ENCODE results near the gene FANCD2OS. TPM values are rescaled to one million over a fixed set of nuclear protein-coding genes. Genes with fewer than 3 reads are reported as not detected.
"Not testable (repeated sequence)": the region's sequence is repeated elsewhere in the genome, so short reads cannot be mapped to it uniquely, and the experiment has no call there.

Gene FANCD2OS
- total RNA-seq, 3 donors from 2014 or later (not counting 1 experiment from before 2014, with no cell fraction given) = not detected

- Mint-ChIP-seq H3K4me3 (no peak overlapping the region), H3K27me3 (ENCODE audit: low read depth in 2 of 2) (no peaks in the 10 kb centered on the region), H3K4me1 (no peaks in the 10 kb centered on the region), H3K27ac (no peak overlapping the region), H3K36me3 (no peaks in the 10 kb centered on the region), H3K9me3 (no peaks in the 10 kb centered on the region)
- H3K9me3 ChIP-seq (ENCODE audit: control insufficient read depth, insufficient read depth, low read length) = no peaks in the 10 kb centered on the region
- DNase-seq (no peak), ATAC-seq (no peak)
- H3K36me3 ChIP-seq (ENCODE audit: control insufficient read depth, insufficient read depth, low read length) = no peaks in the 10 kb centered on the region
- no peaks in the 10 kb centered on the region for H3K4me1 ChIP-seq (ENCODE audit: control insufficient read depth, insufficient read depth, low read length)
- WGBS (ENCODE audit: insufficient coverage) = 93% methylated on average over 4 of the region's 5 CpGs
- no peak overlapping the region for H3K27ac ChIP-seq (ENCODE audit: low read length)
- intact Hi-C loops (cut with micrococcal nuclease) = no loop called here
- H3K4me3 ChIP-seq (ENCODE audit: low read length) = no peak overlapping the region
- no peaks in the 10 kb centered on the region for H3K27me3 ChIP-seq (ENCODE audit: control insufficient read depth, insufficient read depth, low read length)
- TF ChIP-seq CTCF (IDR thresholded peaks at IDR 0.05) = no peak
Measured at GRCh38 chr3:10099041-10099440, 9.0 kb downstream of the FANCD2OS start.

- intact Hi-C loops (cut with micrococcal nuclease) = no loop called here
- H3K36me3 Mint-ChIP-seq = peaks cover 9% of the 10 kb centered on the region
- Histone ChIP-seq H3K4me3 (ENCODE audit: low read length) (no peak overlapping the region), H3K9me3 (ENCODE audit: control insufficient read depth, insufficient read depth, low read length) (no peaks in the 10 kb centered on the region), H3K27me3 (ENCODE audit: control insufficient read depth, insufficient read depth, low read length) (no peaks in the 10 kb centered on the region), H3K36me3 (ENCODE audit: control insufficient read depth, insufficient read depth, low read length) (peaks cover 1% of the 10 kb centered on the region), H3K27ac (ENCODE audit: low read length) (no peak overlapping the region), H3K4me1 (ENCODE audit: control insufficient read depth, insufficient read depth, low read length) (no peaks in the 10 kb centered on the region)
- H3K9me3 Mint-ChIP-seq = no peaks in the 10 kb centered on the region
- no peak overlapping the region for H3K4me3 Mint-ChIP-seq
- no peak for TF ChIP-seq CTCF (IDR thresholded peaks at IDR 0.05)
- H3K4me1 Mint-ChIP-seq = no peaks in the 10 kb centered on the region
- no peak for ATAC-seq
- WGBS (ENCODE audit: insufficient coverage) = 100% methylated on average over 1 of the region's 3 CpGs
- no peak overlapping the region for H3K27ac Mint-ChIP-seq
- H3K27me3 Mint-ChIP-seq (ENCODE audit: low read depth in 2 of 2) = no peaks in the 10 kb centered on the region
- DNase-seq = no peak
Measured at GRCh38 chr3:10093678-10094077, 14.4 kb downstream of the FANCD2OS start.

- no CpG with 5 or more reads among the region's 2 CpGs for WGBS (ENCODE audit: insufficient coverage)
- H3K9me3 ChIP-seq (ENCODE audit: control insufficient read depth, insufficient read depth, low read length); H3K36me3 Mint-ChIP-seq; H3K27ac Mint-ChIP-seq; H3K27ac ChIP-seq (ENCODE audit: low read length); intact Hi-C loops (cut with micrococcal nuclease); H3K4me3 Mint-ChIP-seq; H3K27me3 Mint-ChIP-seq (ENCODE audit: low read depth in 2 of 2); ATAC-seq; H3K4me1 Mint-ChIP-seq; DNase-seq; H3K9me3 Mint-ChIP-seq; H3K4me1 ChIP-seq (ENCODE audit: control insufficient read depth, insufficient read depth, low read length); H3K27me3 ChIP-seq (ENCODE audit: control insufficient read depth, insufficient read depth, low read length); H3K4me3 ChIP-seq (ENCODE audit: low read length); H3K36me3 ChIP-seq (ENCODE audit: control insufficient read depth, insufficient read depth, low read length): not testable (repeated sequence)
Measured at GRCh38 chr3:10091387-10091786, 16.7 kb downstream of the FANCD2OS start.

GRCh38 chr3:10090774-10091173 is 17.3 kb downstream of the FANCD2OS start:
- H3K4me1 ChIP-seq (ENCODE audit: control insufficient read depth, insufficient read depth, low read length); ATAC-seq; intact Hi-C loops (cut with micrococcal nuclease); H3K27me3 Mint-ChIP-seq (ENCODE audit: low read depth in 2 of 2); H3K36me3 Mint-ChIP-seq; H3K27ac ChIP-seq (ENCODE audit: low read length); H3K27ac Mint-ChIP-seq; H3K36me3 ChIP-seq (ENCODE audit: control insufficient read depth, insufficient read depth, low read length); H3K4me3 ChIP-seq (ENCODE audit: low read length); H3K9me3 ChIP-seq (ENCODE audit: control insufficient read depth, insufficient read depth, low read length); H3K27me3 ChIP-seq (ENCODE audit: control insufficient read depth, insufficient read depth, low read length); H3K4me3 Mint-ChIP-seq; H3K4me1 Mint-ChIP-seq; DNase-seq; H3K9me3 Mint-ChIP-seq: not testable (repeated sequence)
- WGBS (ENCODE audit: insufficient coverage) = 100% methylated on average over 1 of the region's 1 CpG

GRCh38 chr3:10090179-10090578 is 17.9 kb downstream of the FANCD2OS start:
- Histone ChIP-seq H3K27me3 (ENCODE audit: control insufficient read depth, insufficient read depth, low read length) (no peaks in the 10 kb centered on the region), H3K27ac (ENCODE audit: low read length) (no peak overlapping the region), H3K4me3 (ENCODE audit: low read length) (no peak overlapping the region), H3K9me3 (ENCODE audit: control insufficient read depth, insufficient read depth, low read length) (no peaks in the 10 kb centered on the region), H3K36me3 (ENCODE audit: control insufficient read depth, insufficient read depth, low read length) (peaks cover 2% of the 10 kb centered on the region), H3K4me1 (ENCODE audit: control insufficient read depth, insufficient read depth, low read length) (no peaks in the 10 kb centered on the region)
- H3K36me3 Mint-ChIP-seq = peaks cover 9% of the 10 kb centered on the region
- no peaks in the 10 kb centered on the region for H3K4me1 Mint-ChIP-seq
- no peak for TF ChIP-seq CTCF (IDR thresholded peaks at IDR 0.05)
- WGBS (ENCODE audit: insufficient coverage) = 98% methylated on average over 6 of the region's 6 CpGs
- no peak overlapping the region for H3K4me3 Mint-ChIP-seq
- H3K27ac Mint-ChIP-seq = no peak overlapping the region
- H3K9me3 Mint-ChIP-seq = no peaks in the 10 kb centered on the region
- ATAC-seq = no peak
- intact Hi-C loops (cut with micrococcal nuclease) = no loop called here
- no peaks in the 10 kb centered on the region for H3K27me3 Mint-ChIP-seq (ENCODE audit: low read depth in 2 of 2)
- DNase-seq = no peak

Data from natural killer cell (primary cell).